ENCODE data around the gene MTSS2. TPM values are rescaled to one million over a fixed set of nuclear protein-coding genes. Genes with fewer than 3 reads are reported as not detected.

MTSS2 gene
- total and polyA plus RNA-seq, 12 donors, result 11.6 to 145 (median 73.9) TPM

DNA sequence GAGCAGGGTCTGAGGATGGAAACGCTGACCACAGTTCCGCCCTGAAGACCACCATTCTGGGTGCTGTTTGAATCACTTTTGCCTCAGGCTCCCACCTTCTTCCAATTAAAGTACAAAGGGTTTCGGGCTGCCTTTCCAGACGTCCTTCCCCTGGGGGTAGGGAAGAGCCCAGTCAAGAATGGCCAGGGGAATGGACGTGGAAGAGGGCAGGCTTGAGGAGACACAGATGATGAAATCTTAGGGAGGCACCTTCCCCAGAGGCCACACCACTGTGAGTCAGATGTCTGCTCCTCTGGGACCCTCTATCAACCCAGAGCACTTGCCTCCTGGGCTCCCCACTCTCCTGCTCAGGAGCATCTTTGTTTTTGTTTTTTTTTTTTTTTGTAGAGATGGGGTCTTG is 27.5 kb upstream of the MTSS2 start:
- H3K4me3 ChIP-seq, result no peak overlapping the region
- no peak for DNase-seq
- TF ChIP-seq, protein P1, sequence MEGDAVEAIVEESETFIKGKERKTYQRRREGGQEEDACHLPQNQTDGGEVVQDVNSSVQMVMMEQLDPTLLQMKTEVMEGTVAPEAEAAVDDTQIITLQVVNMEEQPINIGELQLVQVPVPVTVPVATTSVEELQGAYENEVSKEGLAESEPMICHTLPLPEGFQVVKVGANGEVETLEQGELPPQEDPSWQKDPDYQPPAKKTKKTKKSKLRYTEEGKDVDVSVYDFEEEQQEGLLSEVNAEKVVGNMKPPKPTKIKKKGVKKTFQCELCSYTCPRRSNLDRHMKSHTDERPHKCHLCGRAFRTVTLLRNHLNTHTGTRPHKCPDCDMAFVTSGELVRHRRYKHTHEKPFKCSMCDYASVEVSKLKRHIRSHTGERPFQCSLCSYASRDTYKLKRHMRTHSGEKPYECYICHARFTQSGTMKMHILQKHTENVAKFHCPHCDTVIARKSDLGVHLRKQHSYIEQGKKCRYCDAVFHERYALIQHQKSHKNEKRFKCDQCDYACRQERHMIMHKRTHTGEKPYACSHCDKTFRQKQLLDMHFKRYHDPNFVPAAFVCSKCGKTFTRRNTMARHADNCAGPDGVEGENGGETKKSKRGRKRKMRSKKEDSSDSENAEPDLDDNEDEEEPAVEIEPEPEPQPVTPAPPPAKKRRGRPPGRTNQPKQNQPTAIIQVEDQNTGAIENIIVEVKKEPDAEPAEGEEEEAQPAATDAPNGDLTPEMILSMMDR (IDR thresholded peaks at IDR 0.05), result no peak
- TF ChIP-seq POLR2A (IDR thresholded peaks at IDR 0.05), result no peak
- no peaks in the 10 kb centered on the region for H3K27me3 ChIP-seq
- H3K36me3 ChIP-seq (replicated peaks in 1 of 2), result no peaks in the 10 kb centered on the region
- peaks cover 42 to 53% of the 10 kb centered on the region in 2 donors for H3K4me1 ChIP-seq (replicated peaks in 1 of 2)
- H3K9me3 ChIP-seq (replicated peaks in 1 of 3), result no peaks in the 10 kb centered on the region
- intact Hi-C loops (cut with DNase I), result no loop called here
- WGBS, 4 donors, result 68 to 91% (median 87%) methylated on average over 4 to 5 of the region's 5 CpGs
- peak overlapping the region in 1 of 5 donors; percentile 89 for H3K27ac ChIP-seq

DNA sequence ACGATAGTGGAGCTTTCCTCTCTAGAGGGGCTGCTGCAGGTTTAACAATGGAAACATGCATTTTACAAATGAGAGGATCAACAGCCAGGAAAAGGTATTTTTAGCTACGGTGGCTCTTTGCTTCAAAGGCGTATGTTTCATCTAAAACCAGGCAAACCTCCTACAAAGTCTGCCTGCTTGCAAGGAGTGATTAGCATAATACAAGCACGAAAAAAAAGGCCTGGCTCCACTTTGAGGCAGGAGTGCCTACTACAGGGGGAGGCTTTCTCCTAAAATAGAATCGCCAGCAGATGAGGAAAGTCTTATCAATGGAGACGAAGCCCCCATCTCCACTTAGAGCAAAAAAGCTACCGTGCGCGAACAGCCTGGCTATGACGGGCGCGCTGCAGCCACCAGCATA is 27.1 kb upstream of the MTSS2 start:
- H3K27ac ChIP-seq, result no peak overlapping the region
- intact Hi-C loops (cut with DNase I), result no loop called here
- WGBS, 4 donors, result 90 to 93% (median 91%) methylated on average over 12 of the region's 12 CpGs

DNA sequence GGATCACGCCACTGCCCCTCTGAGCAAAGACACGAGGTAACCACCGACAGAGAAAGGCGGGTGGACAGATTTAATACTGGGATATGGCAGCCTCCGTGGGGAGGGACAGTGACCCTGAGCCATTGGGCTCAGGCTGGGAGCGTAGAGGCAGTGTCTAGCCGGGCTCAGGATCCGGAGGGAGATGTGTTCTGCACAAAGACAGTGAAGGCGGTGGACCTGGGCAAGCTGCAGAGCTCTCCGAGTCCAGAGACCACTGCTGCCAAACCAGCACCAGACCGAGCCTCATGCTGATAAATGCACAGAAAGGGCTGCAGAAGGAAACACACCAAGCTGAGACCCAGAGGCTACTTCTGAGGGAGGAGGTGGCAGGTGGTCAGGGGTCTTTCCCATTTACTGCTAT is 26.5 kb upstream of the MTSS2 start:
- peaks cover 34 to 47% of the 10 kb centered on the region in 2 donors for H3K4me1 ChIP-seq (replicated peaks in 1 of 2)
- no peaks in the 10 kb centered on the region for H3K27me3 ChIP-seq
- 85 to 91% (median 87%) methylated on average over 10 to 11 of the region's 11 CpGs for WGBS, 4 donors
- H3K9me3 ChIP-seq (replicated peaks in 1 of 3), result no peaks in the 10 kb centered on the region
- intact Hi-C loops (cut with DNase I), result no loop called here
- TF ChIP-seq, protein P1 (IDR thresholded peaks at IDR 0.05), result no peak
- TF ChIP-seq POLR2A (IDR thresholded peaks at IDR 0.05), result no peak
- no peak overlapping the region for H3K4me3 ChIP-seq
- DNase-seq, result no peak
- H3K36me3 ChIP-seq (replicated peaks in 1 of 2), result no peaks in the 10 kb centered on the region
- H3K27ac ChIP-seq, result no peak overlapping the region

More for the DNA sequence above, 27.1 kb upstream of the MTSS2 start:
- TF ChIP-seq, protein P1 (IDR thresholded peaks at IDR 0.05), result no peak
- no peak for TF ChIP-seq POLR2A (IDR thresholded peaks at IDR 0.05)
- Histone ChIP-seq H3K4me3 (no peak overlapping the region), H3K27me3 (no peaks in the 10 kb centered on the region), H3K9me3 (replicated peaks in 1 of 3) (no peaks in the 10 kb centered on the region), H3K4me1 (replicated peaks in 1 of 2) (peaks cover 40 to 51% of the 10 kb centered on the region in 2 donors), H3K36me3 (replicated peaks in 1 of 2) (no peaks in the 10 kb centered on the region)
- DNase-seq, result no peak

GRCh38 chr16:70711211-70712031 is 25.6 kb upstream of the MTSS2 start:
- H3K9me3 ChIP-seq (replicated peaks in 1 of 3), result no peaks in the 10 kb centered on the region
- H3K4me3 ChIP-seq, result no peak overlapping the region
- no peak overlapping the region for H3K27ac ChIP-seq
- DNase-seq, result no peak
- TF ChIP-seq, protein P1 (IDR thresholded peaks at IDR 0.05), result no peak
- TF ChIP-seq POLR2A (IDR thresholded peaks at IDR 0.05), result no peak
- intact Hi-C loops (cut with DNase I), result no loop called here
- no peaks in the 10 kb centered on the region for H3K36me3 ChIP-seq (replicated peaks in 1 of 2)
- H3K4me1 ChIP-seq (replicated peaks in 1 of 2), result peaks cover 26 to 46% of the 10 kb centered on the region in 2 donors
- no peaks in the 10 kb centered on the region for H3K27me3 ChIP-seq
- 70 to 79% (median 79%) methylated on average over 10 to 14 of the region's 14 CpGs for WGBS, 4 donors

Measured in adrenal gland (tissue), 12 donors.